H54 (cell line): ENCODE data around the gene PXMP4.

Experiments used
- DNase-seq: peaks from one replicate; pipeline ENCODE4 v3.0.0; 2011; ENCODE audit warnings: low spot score, mixed read lengths; ENCODE audit not compliant: insufficient read length
- FAIRE-seq: peaks from 3 replicates; lab custom pipeline; 2011; peaks lifted over from hg19 to GRCh38; lab: Jason Lieb, UNC
- POLR2A ChIP-seq: IDR thresholded peaks from 2 replicates; pipeline ENCODE4 v1.6.1; 2011; ENCODE audit warnings: low read depth, mild to moderate bottlenecking, low read length

PXMP4 gene

DNA sequence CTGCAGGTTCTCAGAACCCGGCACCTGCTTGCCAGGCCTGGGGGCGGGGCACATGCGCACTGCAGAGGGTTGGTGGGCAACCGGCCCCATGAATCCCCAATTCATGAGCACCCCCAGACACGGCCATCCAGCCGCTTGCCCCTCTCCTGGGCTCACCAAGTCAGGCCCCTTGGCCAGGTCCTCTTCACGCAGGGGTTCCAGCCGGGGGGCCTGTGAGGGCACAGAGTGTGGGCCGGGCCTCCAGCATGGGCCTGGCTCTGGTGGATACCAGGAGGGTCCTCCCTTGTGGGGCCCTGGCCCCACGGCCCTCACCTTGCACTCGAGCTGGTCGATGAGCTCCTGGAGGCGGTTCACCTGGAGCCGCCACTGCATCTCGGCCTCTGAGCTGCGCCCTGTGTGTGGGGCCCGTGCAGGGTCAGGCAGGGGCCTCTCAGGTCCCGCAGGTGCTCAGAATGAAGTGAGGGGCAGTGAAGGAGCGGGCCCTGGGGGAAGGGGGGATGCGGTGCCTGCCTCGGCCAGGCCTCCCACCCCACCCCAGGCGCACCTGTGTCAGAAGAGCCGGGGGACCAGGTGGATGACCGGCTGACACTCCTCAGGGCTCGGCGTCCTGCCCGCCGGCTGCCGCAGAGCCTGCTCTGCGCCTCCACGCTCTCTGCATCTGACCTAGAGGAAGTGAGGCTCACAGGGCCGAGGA is 60.6 kb downstream of the PXMP4 start:
- TF ChIP-seq POLR2A: no peak
- no peak for FAIRE-seq

DNA sequence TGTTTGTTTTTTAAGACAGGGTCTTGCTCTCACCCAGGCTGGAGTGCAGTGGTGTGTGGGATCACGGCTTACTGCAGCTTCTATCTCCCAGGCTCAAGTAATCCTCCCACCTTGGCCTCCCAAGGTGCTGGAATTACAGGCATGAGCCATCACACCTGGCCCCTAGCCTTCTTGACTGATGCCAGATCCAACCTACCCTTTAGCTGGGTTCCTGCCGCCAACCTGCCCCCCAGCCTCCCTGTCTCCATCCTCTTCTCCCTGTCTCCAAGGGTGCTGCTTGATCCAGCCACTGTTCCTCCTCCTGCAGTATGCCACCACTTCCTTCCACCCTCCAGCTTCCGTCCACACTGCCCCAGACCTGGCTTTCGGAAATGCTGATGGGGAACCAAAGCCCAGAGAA is 61.2 kb downstream of the PXMP4 start:
- no peak for FAIRE-seq
- no peak for TF ChIP-seq POLR2A

More for the DNA sequence above, 60.6 kb downstream of the PXMP4 start:
- DNase-seq: no peak

DNA sequence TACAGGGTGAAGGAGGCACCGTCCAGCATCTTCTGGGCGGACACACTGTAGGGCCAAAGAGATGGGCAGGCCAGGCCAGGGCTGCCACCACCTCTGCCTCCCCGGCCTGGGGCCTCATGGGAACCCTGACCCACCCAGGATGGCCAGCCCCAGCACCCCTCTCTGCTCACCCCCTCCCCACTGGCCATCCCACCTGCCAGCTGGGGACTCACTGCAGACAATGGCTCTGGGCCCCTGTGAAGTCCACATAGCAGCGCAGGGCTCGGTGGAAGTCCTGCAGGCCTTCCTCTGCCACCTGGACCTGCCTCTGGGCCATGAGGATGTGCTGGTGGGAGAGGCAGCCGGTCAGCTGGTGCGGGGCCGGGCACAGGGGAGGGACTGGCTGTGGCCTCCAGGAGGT is 61.6 kb downstream of the PXMP4 start:
- no peak for FAIRE-seq
- no peak for TF ChIP-seq POLR2A
- no peak for DNase-seq

More for the DNA sequence above, 61.2 kb downstream of the PXMP4 start:
- no peak for DNase-seq

DNA sequence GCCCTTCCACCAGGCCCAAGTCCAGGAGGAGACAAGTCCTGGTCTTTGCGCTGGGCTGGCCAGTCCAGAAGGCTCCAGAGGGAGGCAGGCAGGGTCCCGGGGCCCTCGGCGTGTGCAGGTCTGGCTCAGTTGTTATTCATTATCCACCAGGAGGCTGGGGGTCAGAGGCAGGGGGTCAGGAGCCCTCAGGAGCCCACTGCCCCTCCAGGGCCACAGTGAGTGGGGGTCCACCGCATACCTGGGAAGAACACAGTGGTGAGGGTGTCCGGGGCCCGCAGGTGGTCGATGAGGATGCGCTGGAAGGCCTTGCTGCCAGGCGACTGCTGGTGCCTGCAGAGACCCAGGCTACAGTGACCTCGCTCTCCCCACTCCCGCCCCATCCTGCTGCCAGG is 62.4 kb downstream of the PXMP4 start:
- FAIRE-seq: no peak

DNA sequence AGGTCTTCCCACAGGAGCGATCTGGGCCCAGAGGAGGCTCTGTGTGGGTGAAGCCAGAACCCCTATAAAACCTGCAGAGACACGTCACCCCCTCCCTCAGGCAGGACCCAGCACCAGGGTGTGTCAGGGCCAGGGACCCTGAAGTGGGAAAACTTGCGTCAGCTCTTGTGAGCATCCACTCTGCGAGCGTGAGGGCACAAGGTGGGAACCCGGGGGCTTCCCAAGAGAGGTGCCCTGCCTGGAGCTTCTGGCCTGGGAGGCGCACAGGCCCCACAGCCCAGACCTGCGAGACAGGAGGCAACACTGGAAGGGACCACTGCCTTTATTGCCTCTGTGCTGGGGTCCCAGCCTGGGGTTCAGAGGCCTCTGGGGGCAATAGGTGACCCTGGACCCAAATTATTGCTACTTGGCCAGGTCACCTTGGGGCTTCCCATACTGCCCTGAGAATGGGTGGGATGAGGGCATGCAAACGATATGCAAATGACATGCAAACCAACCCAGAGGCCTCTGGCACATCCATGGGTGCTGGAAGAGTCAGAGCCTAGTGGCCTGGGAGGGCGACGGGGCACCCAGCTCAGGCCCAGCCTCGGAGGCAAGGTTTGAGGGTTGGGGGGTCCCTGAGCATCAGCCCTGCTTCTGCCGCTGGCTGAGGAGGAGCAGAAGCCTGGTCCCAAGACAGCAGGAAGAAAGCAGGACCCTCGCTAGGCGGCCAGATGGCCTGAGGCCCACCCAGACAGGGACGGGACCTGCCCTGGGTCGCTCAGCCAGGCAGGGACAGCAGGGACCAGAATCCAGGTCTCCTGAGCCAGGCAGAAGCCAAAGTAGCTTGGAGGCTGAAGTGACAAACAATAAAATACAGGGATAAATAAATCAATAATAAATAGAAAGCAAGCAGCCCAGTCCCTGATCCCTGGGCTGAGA is 63.1 kb downstream of the PXMP4 start:
- no peak for DNase-seq
- no peak for TF ChIP-seq POLR2A
- no peak for FAIRE-seq

More for the DNA sequence above, 62.4 kb downstream of the PXMP4 start:
- TF ChIP-seq POLR2A: no peak
- DNase-seq: no peak

DNA sequence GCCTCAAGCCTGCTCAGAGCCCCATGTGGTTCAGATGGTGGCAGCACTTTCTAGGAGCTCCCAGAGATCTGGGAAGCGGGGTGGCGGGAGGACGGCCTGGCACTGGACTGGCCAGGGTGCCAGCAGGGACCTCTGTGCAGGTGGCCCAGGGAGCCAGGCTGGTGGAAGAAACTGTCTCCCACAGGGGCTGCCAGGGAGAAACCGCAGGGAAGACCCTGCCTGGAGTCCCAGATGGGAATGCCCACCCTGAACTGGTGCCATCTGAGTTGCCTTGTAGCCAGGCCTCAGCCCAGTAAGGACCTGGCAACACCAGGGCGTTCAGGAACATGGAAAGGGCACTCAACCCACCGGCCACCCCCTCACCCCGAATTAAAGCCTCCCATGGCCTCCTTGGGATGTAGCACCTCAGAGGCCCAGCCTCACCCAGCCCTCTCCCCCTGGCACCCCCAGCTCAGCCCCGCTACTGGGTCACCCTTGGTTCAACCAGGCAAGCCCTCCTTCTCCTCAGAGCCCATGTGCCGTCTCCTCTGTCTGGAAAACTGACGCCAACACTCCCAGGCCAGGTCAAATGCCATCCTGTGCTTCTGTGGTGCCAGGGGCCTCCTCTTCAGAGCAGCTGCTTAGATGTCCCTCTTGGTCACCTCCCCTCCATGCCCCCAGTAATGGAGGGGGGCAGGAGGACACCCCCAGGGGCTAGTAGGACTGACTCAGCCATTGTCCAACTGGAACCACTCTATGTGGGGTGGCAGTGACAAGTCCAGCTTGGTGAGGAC is 63.9 kb downstream of the PXMP4 start:
- no peak for FAIRE-seq
- DNase-seq: no peak
- TF ChIP-seq POLR2A: 0 out of 2 replicates have a peak, but pooled peaks have one; percentile 6

DNA sequence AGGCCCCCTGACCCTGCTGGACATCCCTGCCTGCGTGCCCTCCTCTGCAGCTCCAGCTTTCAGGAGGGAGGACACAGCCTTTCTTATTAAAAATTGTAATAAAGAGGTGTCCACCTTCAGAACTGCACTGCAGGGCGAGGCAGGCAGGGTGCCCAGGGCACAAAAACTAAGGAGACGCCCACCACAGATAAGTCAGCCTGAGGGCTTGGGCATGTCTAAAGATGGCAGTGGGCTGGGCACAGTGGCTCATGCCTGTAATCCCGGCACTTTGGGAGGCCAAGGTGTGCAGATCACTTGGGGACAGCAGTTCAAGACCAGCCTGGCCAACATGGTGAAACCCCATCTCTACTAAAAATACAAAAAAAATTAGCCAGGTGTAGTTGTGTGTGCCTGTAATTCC is 64.9 kb downstream of the PXMP4 start:
- FAIRE-seq (no peak), DNase-seq (no peak)

DNA sequence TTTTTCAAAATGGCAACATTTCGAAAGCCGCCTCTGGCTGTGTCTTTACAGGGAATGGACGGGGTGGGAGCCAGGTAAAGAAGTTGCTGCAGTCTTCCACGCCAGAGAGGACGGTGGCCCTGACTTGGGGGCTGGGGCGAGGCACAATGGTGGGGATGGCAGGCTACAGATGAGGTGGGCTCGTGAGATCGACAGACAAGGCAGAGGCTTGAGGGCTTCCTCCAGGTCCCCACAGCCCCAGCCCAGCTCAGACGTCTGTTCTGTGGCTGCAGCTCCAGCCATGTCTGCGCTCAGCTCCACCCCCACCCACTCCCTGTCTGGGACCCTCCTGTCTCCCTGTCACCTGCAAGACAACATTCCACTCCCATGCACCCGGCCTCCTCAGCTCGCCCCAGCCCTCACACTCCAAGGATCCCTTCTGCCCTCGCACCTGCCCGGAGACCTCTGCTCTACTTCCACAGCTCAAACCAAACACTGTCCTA is 65.4 kb downstream of the PXMP4 start:
- TF ChIP-seq POLR2A: no peak
- FAIRE-seq: no peak
- DNase-seq: no peak

More for the DNA sequence above, 64.9 kb downstream of the PXMP4 start:
- no peak for TF ChIP-seq POLR2A

DNA sequence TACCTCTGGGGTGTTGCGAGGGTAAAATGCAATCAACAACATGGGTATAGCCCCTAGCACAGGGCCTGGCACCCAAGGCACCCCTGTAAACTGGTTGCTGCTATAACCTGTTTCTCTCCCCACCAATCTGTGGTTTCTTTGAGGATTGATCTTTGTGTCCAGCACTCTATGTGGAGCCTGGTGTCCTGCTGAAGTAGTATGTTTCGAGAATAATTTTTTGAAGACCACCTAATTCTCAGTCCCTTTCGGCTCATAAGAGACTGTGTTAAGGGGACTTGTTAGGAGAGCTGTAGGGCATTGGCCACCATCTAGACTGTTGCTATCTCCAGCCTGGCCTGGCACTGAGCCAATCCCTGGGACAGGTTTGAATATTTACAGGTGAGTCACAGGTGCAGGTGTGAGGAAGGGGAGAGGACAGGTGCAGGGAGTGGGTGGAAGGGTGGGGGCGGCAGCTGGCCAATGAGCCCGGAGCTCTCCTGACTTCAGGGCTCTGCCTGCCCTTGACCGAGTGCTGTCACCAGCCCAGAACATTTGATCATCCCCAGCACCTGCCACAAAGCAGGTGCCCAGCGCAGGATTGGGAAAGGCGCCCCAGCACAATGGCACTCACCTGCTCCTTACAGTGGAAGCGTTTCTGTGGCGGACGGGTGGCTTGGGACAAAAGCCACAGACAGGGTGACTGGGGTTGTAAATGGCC is 66.1 kb downstream of the PXMP4 start:
- FAIRE-seq (no peak), DNase-seq (no peak)
- no peak for TF ChIP-seq POLR2A

DNA sequence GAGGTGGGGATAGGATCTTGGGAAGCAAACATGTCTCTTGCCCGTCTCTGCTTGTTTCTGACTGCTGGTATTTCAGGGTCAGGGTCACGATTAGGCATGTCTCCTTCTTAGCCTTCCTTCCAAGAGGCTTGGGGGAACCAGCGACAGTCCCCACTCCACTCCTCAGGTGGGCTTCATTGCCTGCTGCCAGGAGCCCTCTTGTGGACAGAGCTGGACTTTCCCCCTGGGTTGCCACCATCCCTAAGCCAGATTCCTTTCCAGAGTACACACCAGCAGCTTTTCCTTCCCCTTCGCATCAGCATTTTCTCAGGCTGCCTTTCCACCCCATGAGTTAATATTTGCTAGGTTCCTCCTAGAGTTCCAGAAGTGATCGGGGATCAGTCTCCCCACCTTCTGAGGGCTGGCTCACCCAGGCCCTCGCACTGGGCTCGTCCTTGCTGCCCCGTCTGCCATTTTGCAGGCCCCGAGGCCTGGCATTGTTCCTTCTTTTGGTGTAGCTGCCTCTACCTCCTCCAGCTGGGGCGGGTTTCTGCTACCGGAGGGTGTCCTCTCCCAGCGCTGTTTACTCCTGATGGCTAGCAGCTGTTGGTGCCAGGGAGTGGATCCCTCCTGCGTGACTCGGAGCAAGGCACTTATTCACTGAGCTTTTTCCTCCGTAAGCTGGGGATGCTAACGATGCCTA is 66.8 kb downstream of the PXMP4 start:
- FAIRE-seq (no peak), DNase-seq (no peak)
- TF ChIP-seq POLR2A: no peak
